Cardiac fibroblast (primary cell): ENCODE results near the gene COL5A1.
A peak's percentile ranks its signal among the peaks of the same experiment; 100 is the strongest.

Experiments
- DNase-seq, 2 donors: peaks; one replicate each; pipeline versions ENCODE4 v3.0.0 to v3.0.0-alpha.2; 2010; ENCODE audit warnings: low read depth in 2 of 2
- H3K4me3 ChIP-seq, 2 donors: replicated peaks in 1 of 2; 1 replicate in 1 of 2; 2 replicates in 1 of 2; pipeline ENCODE4 v1.5.1; 2011; ENCODE audit warnings: low read depth in 2 of 2, low read length in 2 of 2, mild to moderate bottlenecking in 2 of 2, moderate library complexity in 1 of 2
- CTCF ChIP-seq: IDR thresholded peaks from one replicate; pipeline ENCODE4 v1.5.1; 2011; ENCODE audit warnings: low read depth, mild to moderate bottlenecking, low read length, inconsistent platforms

The COL5A1 gene

GRCh38 chr9:134622896-134623257, 18.7 kb upstream of the COL5A1 start:
- TF ChIP-seq CTCF: no peak
- H3K4me3 ChIP-seq: no peak overlapping the region
- no peak for DNase-seq

GRCh38 chr9:134623258-134624066, 18.1 kb upstream of the COL5A1 start:
- TF ChIP-seq CTCF: no peak
- DNase-seq: no peak
- H3K4me3 ChIP-seq: no peak overlapping the region

DNA sequence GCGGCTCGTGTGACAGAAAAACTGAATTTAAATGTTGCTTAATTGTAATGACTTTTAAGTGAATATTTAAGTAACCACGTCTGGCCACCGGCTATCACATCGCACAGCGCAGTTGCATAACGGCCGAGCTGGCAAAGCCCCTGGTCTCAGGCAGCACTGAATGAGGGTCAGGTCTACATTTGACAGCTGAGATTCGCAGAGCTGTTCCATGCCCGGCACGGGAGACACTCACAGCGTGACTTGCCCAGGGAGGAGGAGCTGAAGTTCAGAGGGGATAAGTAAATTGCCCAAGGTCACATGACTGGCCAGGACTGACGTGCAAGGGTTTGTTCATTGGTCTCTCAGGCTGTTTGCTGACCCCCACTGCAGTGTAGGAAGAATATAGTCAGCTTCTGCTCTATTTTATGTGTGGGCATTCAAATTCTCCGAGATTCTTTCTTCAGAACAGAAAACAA, 17.4 kb upstream of the COL5A1 start:
- no peak for DNase-seq
- no peak for TF ChIP-seq CTCF
- no peak overlapping the region for H3K4me3 ChIP-seq

- H3K4me3 ChIP-seq: no peak overlapping the region
- DNase-seq: peak; percentile 65 to 91
- no peak for TF ChIP-seq CTCF
These were observed 16.9 kb upstream of the COL5A1 start for GRCh38 chr9:134624621-134625181.

GRCh38 chr9:134625361-134626068, 16.1 kb upstream of the COL5A1 start:
- no peak overlapping the region for H3K4me3 ChIP-seq

GRCh38 chr9:134626069-134626423, 15.6 kb upstream of the COL5A1 start:
- no peak overlapping the region for H3K4me3 ChIP-seq
- TF ChIP-seq CTCF: no peak
- DNase-seq: no peak

More at GRCh38 chr9:134625361-134626068, 16.1 kb upstream of the COL5A1 start:
- TF ChIP-seq CTCF: no peak
- peak; percentile 70 to 79 for DNase-seq
